Activated CD4-positive, alpha-beta memory T cell treated with anti-CD3 and anti-CD28 coated beads, Interleukin-2, amount 10 ng/mL, durations not matched to agents 7 days and 5 days (primary cell): Measurements from ENCODE around the gene ATOSA. TPM values are rescaled to one million over a fixed set of nuclear protein-coding genes. Genes with fewer than 3 reads are reported as not detected.

Experiments
- CTCF ChIA-PET: fragments of 350-600 bp; sonication (Branson Sonifier 250); formaldehyde crosslinking; loops from one replicate; lab custom pipeline; 2021; ENCODE audit warnings: antibody characterized with exemption, inconsistent platforms; lab: Charles Lee
- POLR2A ChIA-PET: fragments of 350-600 bp; sonication (Branson Sonifier 250); formaldehyde crosslinking; loops from one replicate; lab custom pipeline; 2021; ENCODE audit warnings: antibody characterized with exemption; lab: Charles Lee
- DNase-seq: peaks from one replicate; pipeline ENCODE4 v3.0.0-alpha.2; 2020
- H3K27ac Mint-ChIP-seq: one replicate; pipeline ENCODE4 v1.8.0; 2021; ENCODE audit warnings: mild to moderate bottlenecking, mixed read lengths
- H3K27me3 Mint-ChIP-seq: one replicate; pipeline ENCODE4 v1.8.0; 2021; ENCODE audit warnings: mixed read lengths
- H3K36me3 Mint-ChIP-seq: one replicate; pipeline ENCODE4 v1.8.0; 2021; ENCODE audit warnings: low read depth, mixed read lengths
- H3K4me1 Mint-ChIP-seq: one replicate; pipeline ENCODE4 v1.8.0; 2021; ENCODE audit warnings: mixed read lengths
- H3K4me3 Mint-ChIP-seq: one replicate; pipeline ENCODE4 v1.8.0; 2021; ENCODE audit warnings: mild to moderate bottlenecking, mixed read lengths
- H3K9me3 Mint-ChIP-seq: one replicate; pipeline ENCODE4 v1.8.0; 2021; ENCODE audit warnings: mixed read lengths
- total RNA-seq, 2 experiments: library from RNA; stranded (reverse); gene quantifications; one replicate each; pipeline ENCODE4 v1.2.3, GENCODE V29; 2021

The ATOSA gene
- total RNA-seq, 2 experiments from 2014 or later = 44.9 to 46.6 TPM

DNA sequence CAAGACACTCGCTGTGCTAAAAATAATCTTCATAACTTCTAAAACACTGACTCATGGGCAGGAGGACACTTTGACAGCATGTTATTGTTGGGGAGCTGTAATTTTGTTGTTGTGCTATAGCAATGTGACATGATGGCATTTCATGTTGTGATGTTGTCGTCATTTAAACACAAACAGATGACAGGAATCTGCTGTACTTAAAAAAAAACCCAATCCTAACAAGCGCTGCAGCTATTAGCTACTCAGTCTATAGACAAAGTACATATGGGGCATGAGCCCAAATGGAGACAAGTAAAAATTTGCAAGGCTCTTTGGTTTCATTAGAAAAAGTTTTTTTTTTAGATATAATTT lies 828 bp upstream of the ATOSA start:
- ChIA-PET POLR2A (interaction anchor here (0.6 to 2.3 kb wide), 11 partner anchors 20 to 659 kb away, joined by 3 to 12 read pairs (median 5); no protein-coding TSS in a partner anchor), CTCF (interaction anchor here (0.7 to 1.0 kb wide), 2 partner anchors 41 to 216 kb away, joined by 3 to 4 read pairs; no protein-coding TSS in a partner anchor)
- Mint-ChIP-seq H3K9me3 (no peaks in the 10 kb centered on the region), H3K4me1 (peaks cover 50% of the 10 kb centered on the region), H3K36me3 (peaks cover 33% of the 10 kb centered on the region), H3K4me3 (peak overlapping the region; percentile 100), H3K27ac (no peak overlapping the region), H3K27me3 (peaks cover 3% of the 10 kb centered on the region)
- DNase-seq = no peak

DNA sequence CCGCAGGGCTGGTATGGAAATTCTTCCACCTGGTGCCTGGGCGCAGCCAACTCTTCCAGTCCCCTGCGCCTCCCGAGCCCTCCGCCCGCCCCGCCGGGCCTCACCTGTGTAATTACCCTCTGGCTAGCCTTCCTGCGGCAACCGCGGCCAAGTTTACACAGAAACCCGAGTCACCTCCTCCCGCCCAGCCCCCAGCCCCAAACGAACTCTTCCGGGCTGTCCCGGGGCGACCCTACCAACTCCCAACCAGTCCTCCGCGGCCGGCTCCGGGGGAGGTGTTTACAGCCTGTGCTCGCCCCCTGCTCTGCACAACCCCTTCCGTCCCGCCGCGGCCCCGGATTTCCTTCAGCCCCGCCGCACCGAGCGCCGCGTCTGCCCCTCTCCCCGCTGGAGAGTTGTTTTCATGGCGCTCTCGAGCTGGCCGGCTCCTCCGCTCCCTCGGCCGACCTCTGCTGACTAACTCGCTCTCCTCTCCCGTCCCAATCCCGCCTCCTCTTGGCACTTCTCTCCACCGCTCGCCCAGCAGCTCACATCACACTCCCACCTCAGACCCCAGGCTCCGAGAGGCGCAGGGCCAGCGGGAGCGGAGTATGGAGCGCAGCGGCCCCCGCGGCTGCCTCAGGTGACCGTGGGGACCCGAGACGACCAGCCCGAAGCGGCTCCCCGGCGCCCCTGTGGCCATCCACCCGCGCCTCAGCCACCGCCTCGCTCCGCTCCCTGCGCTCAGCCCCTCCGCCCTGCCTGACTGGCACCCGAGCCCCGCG lies 538 bp downstream of the ATOSA start:
- CTCF ChIA-PET = interaction anchor here (1.0 to 1.2 kb wide), 2 partner anchors 19 to 40 kb away, joined by 3 to 4 read pairs; no protein-coding TSS in a partner anchor
- Mint-ChIP-seq H3K36me3 (peaks cover 34% of the 10 kb centered on the region), H3K9me3 (no peaks in the 10 kb centered on the region), H3K27ac (peak overlapping the region; percentile 100), H3K4me1 (peaks cover 50% of the 10 kb centered on the region), H3K27me3 (peaks cover 3% of the 10 kb centered on the region), H3K4me3 (peak overlapping the region; percentile 100)
- DNase-seq = peak; percentile 73
- POLR2A ChIA-PET = interaction anchor here (0.6 to 2.3 kb wide), 17 partner anchors 9 to 658 kb away, joined by 3 to 12 read pairs (median 4); partner anchors contain the start of gene ARPP19

DNA sequence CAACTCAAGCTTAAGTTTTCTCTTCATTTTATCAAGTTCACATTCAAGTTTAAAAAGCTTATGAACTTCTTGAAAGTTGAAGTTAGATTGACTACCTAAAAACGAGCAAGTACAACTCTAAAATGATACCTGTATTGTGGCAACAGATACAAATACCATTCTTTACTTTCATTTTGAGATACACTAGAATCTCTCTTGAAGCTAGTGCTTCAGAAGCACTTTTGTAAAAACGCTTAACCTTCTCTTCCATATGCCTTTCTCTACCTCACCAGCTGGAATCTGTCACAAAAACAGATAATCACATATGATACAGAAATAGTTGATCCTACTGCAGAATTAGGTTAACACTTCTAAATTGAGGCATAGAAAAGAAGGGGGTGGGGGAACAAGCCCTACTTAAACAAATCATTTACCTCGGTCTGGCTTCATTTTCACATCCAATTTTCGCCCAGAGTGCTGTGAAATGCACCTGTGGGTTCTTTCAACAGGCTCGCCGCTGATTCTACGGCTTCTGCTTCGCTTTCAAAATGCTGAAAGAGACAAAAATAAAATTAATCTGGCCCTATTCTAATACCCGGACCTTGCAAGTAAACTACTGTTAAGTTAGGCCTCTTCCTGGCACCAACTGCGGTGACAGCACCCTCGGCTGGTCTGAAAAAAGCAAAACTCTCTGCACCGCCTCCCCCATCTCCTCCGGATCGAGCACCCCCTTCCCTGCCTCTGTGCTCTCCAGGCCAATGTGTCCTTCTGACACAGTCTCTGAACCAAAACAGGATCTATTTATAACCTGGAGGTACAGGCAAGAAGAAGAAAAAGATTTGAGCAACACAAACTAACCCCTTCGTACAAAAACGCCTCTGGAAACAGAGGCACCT lies 1.4 kb downstream of the ATOSA start:
- H3K4me3 Mint-ChIP-seq = peak overlapping the region; percentile 100
- peak; percentile 72 for DNase-seq
- H3K36me3 Mint-ChIP-seq = peaks cover 41% of the 10 kb centered on the region
- H3K27ac Mint-ChIP-seq = peak overlapping the region; percentile 100
- no peaks in the 10 kb centered on the region for H3K9me3 Mint-ChIP-seq
- POLR2A ChIA-PET = interaction anchor here (0.7 to 2.3 kb wide), 15 partner anchors 10 to 498 kb away, joined by 3 to 12 read pairs (median 4); partner anchors contain the start of gene ARPP19
- CTCF ChIA-PET = interaction anchor here (0.7 to 1.4 kb wide), 5 partner anchors 16 to 153 kb away, joined by 3 to 5 read pairs (median 4); partner anchors contain the start of gene MYO5A
- H3K27me3 Mint-ChIP-seq = peaks cover 3% of the 10 kb centered on the region
- peaks cover 50% of the 10 kb centered on the region for H3K4me1 Mint-ChIP-seq

GRCh38 chr15:52674831-52675230 lies 4.4 kb downstream of the ATOSA start:
- ChIA-PET POLR2A (interaction anchor here (1.4 kb wide), 1 partner anchor 11 kb away, joined by 4 read pairs; no protein-coding TSS in a partner anchor), CTCF (no interaction called here)
- H3K4me3 Mint-ChIP-seq = no peak overlapping the region
- peaks cover 40% of the 10 kb centered on the region for H3K4me1 Mint-ChIP-seq
- no peaks in the 10 kb centered on the region for H3K9me3 Mint-ChIP-seq
- no peaks in the 10 kb centered on the region for H3K27me3 Mint-ChIP-seq
- H3K36me3 Mint-ChIP-seq = peaks cover 67% of the 10 kb centered on the region
- H3K27ac Mint-ChIP-seq = no peak overlapping the region
- DNase-seq = no peak

DNA sequence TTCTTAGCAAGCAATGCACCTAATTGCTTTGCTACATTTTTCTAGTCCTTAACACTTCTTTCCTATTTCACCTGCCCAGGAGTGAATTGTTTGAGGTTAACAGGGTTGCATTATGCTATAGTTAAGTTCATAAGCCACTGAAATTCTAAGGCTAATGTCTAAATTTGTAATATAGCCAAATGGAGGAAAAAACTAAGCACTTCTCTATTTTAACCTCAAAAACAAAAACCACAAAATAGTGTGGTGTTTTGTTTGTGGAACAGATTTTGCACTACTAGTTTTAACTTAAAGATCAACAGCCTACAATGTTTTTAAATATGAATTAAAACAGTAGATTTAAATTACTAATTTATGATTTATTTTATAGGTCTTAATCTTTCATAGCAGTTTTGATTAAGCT lies 5.5 kb downstream of the ATOSA start:
- no peaks in the 10 kb centered on the region for H3K9me3 Mint-ChIP-seq
- no peaks in the 10 kb centered on the region for H3K27me3 Mint-ChIP-seq
- no peak overlapping the region for H3K27ac Mint-ChIP-seq
- no peak overlapping the region for H3K4me3 Mint-ChIP-seq
- ChIA-PET CTCF (interaction anchor here (1.1 kb wide), 1 partner anchor 370 kb away, joined by 3 read pairs; no protein-coding TSS in a partner anchor), POLR2A (interaction anchor here (1.0 to 2.4 kb wide), 4 partner anchors 9 to 22 kb away, joined by 3 to 10 read pairs (median 5); no protein-coding TSS in a partner anchor)
- DNase-seq = no peak
- H3K4me1 Mint-ChIP-seq = peaks cover 37% of the 10 kb centered on the region
- peaks cover 71% of the 10 kb centered on the region for H3K36me3 Mint-ChIP-seq

DNA sequence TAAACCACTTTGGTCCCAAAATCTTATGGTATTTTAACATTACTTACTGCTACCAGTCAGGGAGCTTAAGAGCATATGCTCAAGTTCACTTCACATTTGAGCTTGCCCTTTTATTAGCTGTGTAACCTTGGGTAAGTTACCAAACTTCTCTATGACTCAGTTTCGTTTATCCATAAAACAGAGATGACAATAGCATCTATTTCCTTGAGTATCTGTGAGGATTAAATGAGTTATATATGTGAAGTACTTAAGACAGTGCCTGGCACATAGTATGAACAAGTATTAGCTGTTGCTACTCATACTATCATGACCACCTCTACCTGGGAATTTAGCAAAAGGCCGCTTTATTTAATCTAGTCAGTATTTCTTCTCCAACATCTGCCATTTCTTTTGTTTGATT lies 5.9 kb downstream of the ATOSA start:
- DNase-seq = no peak
- H3K27ac Mint-ChIP-seq = no peak overlapping the region
- H3K4me1 Mint-ChIP-seq = peaks cover 37% of the 10 kb centered on the region
- CTCF ChIA-PET = interaction anchor here (0.7 to 1.1 kb wide), 4 partner anchors 11 to 417 kb away, joined by 3 to 5 read pairs (median 3); no protein-coding TSS in a partner anchor
- H3K36me3 Mint-ChIP-seq = peaks cover 68% of the 10 kb centered on the region
- H3K4me3 Mint-ChIP-seq = no peak overlapping the region
- H3K9me3 Mint-ChIP-seq = no peaks in the 10 kb centered on the region
- POLR2A ChIA-PET = interaction anchor here (1.0 to 2.4 kb wide), 4 partner anchors 10 to 22 kb away, joined by 3 to 10 read pairs (median 4); no protein-coding TSS in a partner anchor
- H3K27me3 Mint-ChIP-seq = no peaks in the 10 kb centered on the region

- ChIA-PET POLR2A (interaction anchor here (1.0 to 2.4 kb wide), 4 partner anchors 10 to 21 kb away, joined by 3 to 10 read pairs (median 4); no protein-coding TSS in a partner anchor), CTCF (interaction anchor here (0.7 to 1.1 kb wide), 3 partner anchors 11 to 416 kb away, joined by 3 to 5 read pairs (median 3); no protein-coding TSS in a partner anchor)
- Mint-ChIP-seq H3K4me1 (peaks cover 40% of the 10 kb centered on the region), H3K4me3 (no peak overlapping the region), H3K36me3 (peaks cover 68% of the 10 kb centered on the region), H3K27ac (no peak overlapping the region), H3K9me3 (no peaks in the 10 kb centered on the region), H3K27me3 (no peaks in the 10 kb centered on the region)
- no peak for DNase-seq
Measured at GRCh38 chr15:52672661-52673060, 6.5 kb downstream of the ATOSA start.

DNA sequence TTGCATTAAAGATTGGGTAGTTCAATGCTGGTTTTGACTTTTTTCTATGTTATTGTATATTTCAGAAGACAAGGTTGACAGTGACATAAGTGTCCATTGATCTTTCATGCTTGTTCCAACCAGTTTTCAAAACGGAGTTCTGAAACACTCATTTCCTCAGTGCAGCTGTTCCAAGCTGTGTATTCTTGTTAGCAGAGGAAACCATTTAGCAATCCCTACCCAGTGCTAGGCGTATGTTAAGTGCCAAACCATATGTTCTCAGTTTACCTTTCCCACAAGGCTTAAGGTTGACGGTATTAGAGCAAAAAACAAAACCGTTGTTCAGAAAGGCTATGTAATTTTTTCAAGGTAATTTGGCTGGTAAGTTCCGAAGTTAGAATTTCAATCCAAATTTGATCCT lies 9.1 kb downstream of the ATOSA start:
- POLR2A ChIA-PET = interaction anchor here (1.0 kb wide), 1 partner anchor 9 kb away, joined by 3 read pairs; the partner anchor contains the start of gene ATOSA
- no peak overlapping the region for H3K27ac Mint-ChIP-seq
- no peak overlapping the region for H3K4me3 Mint-ChIP-seq
- H3K27me3 Mint-ChIP-seq = no peaks in the 10 kb centered on the region
- DNase-seq = no peak
- H3K4me1 Mint-ChIP-seq = peaks cover 22% of the 10 kb centered on the region
- H3K9me3 Mint-ChIP-seq = no peaks in the 10 kb centered on the region
- H3K36me3 Mint-ChIP-seq = peaks cover 67% of the 10 kb centered on the region
- CTCF ChIA-PET = no interaction called here

DNA sequence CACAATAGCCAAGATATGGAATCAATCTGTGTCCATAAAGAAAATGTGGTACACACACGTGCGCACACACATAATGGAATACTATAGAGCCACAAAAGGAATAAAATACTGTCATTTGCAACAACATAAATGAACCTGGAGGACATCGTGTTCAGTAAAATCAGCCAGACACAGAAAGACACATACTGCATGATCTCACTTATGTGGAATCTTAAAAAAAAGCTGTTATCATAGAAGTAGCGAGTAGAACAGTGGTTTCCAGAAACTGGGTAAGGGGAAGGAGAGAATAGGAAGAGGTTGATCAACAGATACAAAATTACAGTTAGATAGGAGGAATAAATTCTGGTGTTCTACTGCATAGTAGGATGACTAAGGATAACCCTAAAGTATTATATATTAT lies 11.1 kb downstream of the ATOSA start:
- H3K9me3 Mint-ChIP-seq = no peaks in the 10 kb centered on the region
- H3K36me3 Mint-ChIP-seq = peaks cover 77% of the 10 kb centered on the region
- H3K4me3 Mint-ChIP-seq = no peak overlapping the region
- CTCF ChIA-PET = no interaction called here
- H3K4me1 Mint-ChIP-seq = peaks cover 15% of the 10 kb centered on the region
- POLR2A ChIA-PET = no interaction called here
- no peaks in the 10 kb centered on the region for H3K27me3 Mint-ChIP-seq
- DNase-seq = no peak
- no peak overlapping the region for H3K27ac Mint-ChIP-seq

DNA sequence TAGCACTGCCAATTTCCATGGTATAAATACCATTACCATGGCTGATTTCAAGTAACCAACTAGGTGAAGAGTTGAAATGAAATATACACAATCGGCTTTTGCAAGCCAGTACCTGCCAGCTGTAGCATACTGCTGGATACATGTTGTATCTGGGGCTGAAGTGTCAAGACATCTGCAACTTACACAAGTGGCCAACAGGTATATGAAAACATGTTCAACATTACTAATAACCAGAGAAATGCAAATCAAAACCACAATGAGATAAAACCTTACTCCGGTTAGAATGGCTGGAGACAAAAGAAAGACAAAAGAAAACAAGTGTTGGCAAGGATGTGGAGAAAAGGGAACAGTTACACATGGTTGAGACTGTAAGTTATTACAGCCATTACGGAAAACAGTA lies 11.6 kb downstream of the ATOSA start:
- H3K4me3 Mint-ChIP-seq = no peak overlapping the region
- CTCF ChIA-PET = no interaction called here
- POLR2A ChIA-PET = no interaction called here
- no peak overlapping the region for H3K27ac Mint-ChIP-seq
- H3K27me3 Mint-ChIP-seq = no peaks in the 10 kb centered on the region
- H3K4me1 Mint-ChIP-seq = peaks cover 14% of the 10 kb centered on the region
- H3K36me3 Mint-ChIP-seq = peaks cover 76% of the 10 kb centered on the region
- H3K9me3 Mint-ChIP-seq = no peaks in the 10 kb centered on the region
- no peak for DNase-seq

- DNase-seq = no peak
- H3K4me1 Mint-ChIP-seq = peaks cover 39% of the 10 kb centered on the region
- no peaks in the 10 kb centered on the region for H3K27me3 Mint-ChIP-seq
- no peak overlapping the region for H3K4me3 Mint-ChIP-seq
- no peaks in the 10 kb centered on the region for H3K9me3 Mint-ChIP-seq
- ChIA-PET POLR2A (interaction anchor here (1.4 to 2.1 kb wide), 4 partner anchors 11 to 15 kb away, joined by 4 to 10 read pairs (median 4); partner anchors contain the start of gene ATOSA), CTCF (interaction anchor here (1.0 kb wide), 1 partner anchor 12 kb away, joined by 4 read pairs; no protein-coding TSS in a partner anchor)
- H3K36me3 Mint-ChIP-seq = peaks cover 73% of the 10 kb centered on the region
- no peak overlapping the region for H3K27ac Mint-ChIP-seq
Measured at GRCh38 chr15:52663536-52664294, 15.5 kb downstream of the ATOSA start.
